Neuronal stem cell (in vitro differentiated cells): Measurements from ENCODE around the gene HMX3.

Experiments used
- DNase-seq: peaks from one replicate; pipeline ENCODE4 v3.0.0-alpha.2; 2013; ENCODE audit warnings: low spot score
- H2AFZ ChIP-seq: one replicate; pipeline ENCODE4 v1.6.1; 2013; ENCODE audit warnings: mild to moderate bottlenecking, low read length, inconsistent platforms
- H2AK5ac ChIP-seq: 2 replicates; pipeline ENCODE4 v1.6.1; 2013; ENCODE audit warnings: low read depth, mild to moderate bottlenecking, inconsistent platforms, low read length, moderate library complexity, mixed read lengths
- H2BK120ac ChIP-seq: 2 replicates; pipeline ENCODE4 v1.6.1; 2013; ENCODE audit warnings: low read depth, mild to moderate bottlenecking, inconsistent platforms, low read length, moderate library complexity, mixed read lengths
- H2BK12ac ChIP-seq: one replicate; pipeline ENCODE4 v1.6.1; 2013; ENCODE audit warnings: low read length, inconsistent platforms
- H2BK15ac ChIP-seq: 2 replicates; pipeline ENCODE4 v1.6.1; 2013; ENCODE audit warnings: mild to moderate bottlenecking, low read length, inconsistent platforms, mixed read lengths
- H2BK5ac ChIP-seq: one replicate; pipeline ENCODE4 v1.6.1; 2013; ENCODE audit warnings: inconsistent platforms, mild to moderate bottlenecking, low read length, moderate library complexity
- H3K14ac ChIP-seq: one replicate; pipeline ENCODE4 v1.6.1; 2013; ENCODE audit warnings: low read length, inconsistent platforms
- H3K18ac ChIP-seq: 2 replicates; pipeline ENCODE4 v1.6.1; 2013; ENCODE audit warnings: low read length, inconsistent platforms
- H3K23ac ChIP-seq: 2 replicates; pipeline ENCODE4 v1.6.1; 2013; ENCODE audit warnings: low read depth, mild to moderate bottlenecking, mixed read lengths, low read length, inconsistent platforms; ENCODE audit not compliant: poor library complexity
- H3K27ac ChIP-seq: replicated peaks from 3 replicates; pipeline ENCODE4 v1.5.1; 2013; ENCODE audit warnings: low read length, inconsistent platforms
- H3K27me3 ChIP-seq, 3 experiments: 2 replicates each; pipeline ENCODE4 v1.6.1; 2013; ENCODE audit warnings: low read length in 3 of 3, mild to moderate bottlenecking in 2 of 3, inconsistent platforms in 1 of 3, low read depth in 1 of 3, mixed read lengths in 1 of 3, moderate library complexity in 1 of 3; ENCODE audit not compliant: control insufficient read depth in 3 of 3, insufficient read depth in 3 of 3
- H3K36me3 ChIP-seq, 2 donors: replicated peaks in 1 of 2; 2 replicates each; pipeline ENCODE4 v1.6.1; 2013; ENCODE audit warnings: low read length in 2 of 2; ENCODE audit not compliant: control insufficient read depth in 2 of 2, insufficient read depth in 2 of 2
- H3K4ac ChIP-seq: 2 replicates; pipeline ENCODE4 v1.6.1; 2013; ENCODE audit warnings: inconsistent platforms, mild to moderate bottlenecking, low read length, moderate library complexity
- H3K4me1 ChIP-seq, 2 donors: 1 replicate in 1 of 2; 2 replicates in 1 of 2; pipeline ENCODE4 v1.6.1; 2013; ENCODE audit warnings: low read length in 2 of 2, low read depth in 1 of 2; ENCODE audit not compliant: control insufficient read depth in 2 of 2, insufficient read depth in 1 of 2
- H3K4me2 ChIP-seq: one replicate; pipeline ENCODE4 v1.6.1; 2013; ENCODE audit warnings: mild to moderate bottlenecking, low read length, inconsistent platforms; ENCODE audit not compliant: insufficient read depth, poor library complexity, severe bottlenecking
- H3K4me3 ChIP-seq, 2 donors: 2 replicates each; pipeline ENCODE4 v1.5.1; 2013; ENCODE audit warnings: low read length in 2 of 2, mild to moderate bottlenecking in 2 of 2, inconsistent platforms in 1 of 2, moderate library complexity in 1 of 2
- H3K79me1 ChIP-seq: one replicate; pipeline ENCODE4 v1.6.1; 2013; ENCODE audit warnings: low read depth, mild to moderate bottlenecking, inconsistent platforms, low read length, moderate library complexity
- H3K9ac ChIP-seq: one replicate; pipeline ENCODE4 v1.6.1; 2013; ENCODE audit warnings: mild to moderate bottlenecking, low read depth, low read length, inconsistent platforms; ENCODE audit not compliant: poor library complexity
- H3K9me3 ChIP-seq, 2 donors: replicated peaks in 1 of 2; 2 replicates each; pipeline versions ENCODE3 to v1.6.1; 2013; ENCODE audit warnings: low read length in 2 of 2, mild to moderate bottlenecking in 2 of 2, inconsistent platforms in 1 of 2, low read depth in 1 of 2, mixed read lengths in 1 of 2, moderate library complexity in 1 of 2; ENCODE audit not compliant: control insufficient read depth in 2 of 2, insufficient read depth in 1 of 2
- H4K8ac ChIP-seq: one replicate; pipeline ENCODE4 v1.6.1; 2013; ENCODE audit warnings: low read depth, mild to moderate bottlenecking, inconsistent platforms, low read length, moderate library complexity
- H4K91ac ChIP-seq: one replicate; pipeline ENCODE4 v1.6.1; 2013; ENCODE audit warnings: low read length, low read depth, mild to moderate bottlenecking, inconsistent platforms; ENCODE audit not compliant: poor library complexity
- WGBS, 2 donors: extraction: QIAGEN DNeasy Blood & Tissue Kit; methylation state at CpG; one replicate each; pipeline ENCODE4 v1.1.7; 2013; ENCODE audit warnings: missing lambda C conversion rate in 2 of 2, mixed read lengths in 1 of 2; ENCODE audit not compliant: insufficient read length in 2 of 2, insufficient replicate concordance in 1 of 2; ENCODE audit errors: extremely low coverage in 2 of 2; 5-methylcytosine and 5-hydroxymethylcytosine counted together

Gene HMX3

DNA sequence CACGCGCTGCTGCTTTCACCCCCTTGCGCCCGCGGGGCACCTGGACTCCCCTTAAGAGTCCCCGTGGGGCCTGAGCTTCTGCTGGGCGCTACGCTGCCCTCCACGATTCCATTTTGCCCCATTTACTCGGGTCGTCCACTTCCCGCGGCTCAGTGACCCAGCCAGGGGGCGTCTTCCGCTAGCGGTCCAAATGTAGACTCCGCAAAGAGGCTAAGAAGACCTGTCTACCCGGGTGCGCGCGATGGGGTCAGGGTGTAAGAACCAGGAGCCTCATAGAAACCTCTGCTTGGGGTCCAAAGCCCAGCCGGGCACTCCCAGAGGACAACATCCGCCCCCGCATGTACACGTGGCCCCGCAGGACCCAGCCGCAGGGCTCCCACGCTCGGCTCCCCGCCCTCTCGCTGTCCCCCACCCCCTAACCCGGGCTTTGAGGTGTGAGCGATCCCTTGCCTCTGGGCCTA lies 7.0 kb downstream of the HMX3 start:
- no CpG with 5 or more reads among the region's 33 CpGs for WGBS, 2 donors
- H3K4ac ChIP-seq = no peak overlapping the region
- H3K18ac ChIP-seq = peak overlapping the region; percentile 53
- H2BK120ac ChIP-seq = no peak overlapping the region
- no peaks in the 10 kb centered on the region for H3K36me3 ChIP-seq
- no peak overlapping the region for H3K9ac ChIP-seq
- H2AK5ac ChIP-seq = peak overlapping the region; percentile 29
- H2BK12ac ChIP-seq = no peak overlapping the region
- peak overlapping the region; percentile 79 for H2AFZ ChIP-seq
- peaks cover 6 to 12% of the 10 kb centered on the region in 2 donors for H3K4me1 ChIP-seq
- peaks cover 66 to 100% (median 98%) of the 10 kb centered on the region in 3 experiments for H3K27me3 ChIP-seq
- H3K9me3 ChIP-seq = peaks cover 0 to 4% of the 10 kb centered on the region in 2 donors
- H2BK15ac ChIP-seq = peak overlapping the region; percentile 22
- no peak for DNase-seq
- H4K91ac ChIP-seq = no peak overlapping the region
- H3K4me3 ChIP-seq = no peak overlapping the region
- H3K27ac ChIP-seq = no peak overlapping the region
- peaks cover 2% of the 10 kb centered on the region for H3K79me1 ChIP-seq
- no peak overlapping the region for H3K4me2 ChIP-seq
- no peak overlapping the region for H3K14ac ChIP-seq
- H2BK5ac ChIP-seq = no peak overlapping the region
- no peak overlapping the region for H4K8ac ChIP-seq
- no peak overlapping the region for H3K23ac ChIP-seq

DNA sequence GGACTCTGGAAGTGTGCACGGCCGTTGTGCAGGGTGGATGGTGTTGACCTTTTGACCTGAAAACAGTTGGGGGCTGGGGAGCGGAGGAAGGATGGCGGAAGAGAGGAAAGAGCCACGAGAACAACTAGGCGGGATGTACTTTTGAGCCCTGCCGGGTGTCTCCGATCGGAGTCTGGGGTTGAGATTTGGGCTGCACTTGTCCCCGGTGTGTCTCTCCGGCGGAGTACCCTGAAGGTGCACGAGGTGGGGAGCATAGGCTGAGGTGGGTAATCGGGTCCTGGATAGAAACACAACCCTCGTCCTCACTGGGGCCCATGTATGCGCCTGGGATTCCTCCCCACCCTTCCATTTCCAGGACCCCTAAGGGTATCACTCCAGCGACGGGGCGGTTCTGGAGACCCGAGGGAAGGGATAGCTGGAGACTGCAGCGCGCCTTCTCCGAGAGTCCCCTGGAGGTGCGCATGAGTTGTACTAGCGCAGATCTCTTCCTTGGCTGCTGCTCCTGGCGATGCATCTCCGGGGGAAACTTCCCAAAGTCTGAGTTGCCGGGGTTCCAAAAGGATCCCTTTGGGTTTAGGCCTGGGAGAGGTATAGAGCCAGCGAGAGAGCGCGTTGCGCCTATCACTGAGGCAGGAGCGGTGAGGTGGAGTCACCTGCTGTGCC lies 7.5 kb downstream of the HMX3 start:
- Histone ChIP-seq H4K91ac (no peak overlapping the region), H3K4ac (no peak overlapping the region), H3K9me3 (peaks cover 0 to 4% of the 10 kb centered on the region in 2 donors), H3K23ac (no peak overlapping the region), H3K4me1 (peaks cover 6 to 12% of the 10 kb centered on the region in 2 donors), H3K9ac (no peak overlapping the region), H3K18ac (no peak overlapping the region), H4K8ac (no peak overlapping the region), H3K14ac (no peak overlapping the region), H3K27me3 (peaks cover 61 to 100% (median 98%) of the 10 kb centered on the region in 3 experiments), H2AFZ (no peak overlapping the region), H2BK5ac (no peak overlapping the region), H2AK5ac (no peak overlapping the region), H3K27ac (no peak overlapping the region), H2BK120ac (no peak overlapping the region), H3K36me3 (no peaks in the 10 kb centered on the region), H3K4me2 (no peak overlapping the region), H2BK15ac (no peak overlapping the region), H3K4me3 (no peak overlapping the region), H2BK12ac (no peak overlapping the region), H3K79me1 (peaks cover 2% of the 10 kb centered on the region)
- peak; percentile 18 for DNase-seq
- no CpG with 5 or more reads among the region's 33 CpGs for WGBS, 2 donors

DNA sequence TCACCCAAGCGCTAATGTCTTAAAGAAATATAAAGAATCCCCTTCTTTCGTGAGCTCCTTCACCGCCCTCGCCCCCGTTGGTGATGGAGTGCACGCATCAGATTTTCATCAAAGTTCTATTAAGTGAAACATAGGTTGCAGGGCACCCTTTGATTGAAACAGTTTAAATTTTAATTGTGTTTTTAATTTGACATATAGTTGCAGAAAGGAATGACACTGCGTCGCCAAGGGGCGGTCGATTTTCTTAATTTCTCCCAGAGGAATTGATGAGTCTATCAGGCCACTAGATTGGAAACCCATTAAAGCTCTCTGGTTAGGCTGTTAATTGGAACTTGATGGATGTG lies 8.0 kb downstream of the HMX3 start:
- no peak overlapping the region for H3K27ac ChIP-seq
- H2BK15ac ChIP-seq = no peak overlapping the region
- no peak overlapping the region for H4K8ac ChIP-seq
- no peak overlapping the region for H3K4me2 ChIP-seq
- DNase-seq = no peak
- H3K27me3 ChIP-seq = peaks cover 66 to 100% (median 100%) of the 10 kb centered on the region in 3 experiments
- H3K4ac ChIP-seq = no peak overlapping the region
- no peak overlapping the region for H2BK12ac ChIP-seq
- H3K23ac ChIP-seq = no peak overlapping the region
- no peaks in the 10 kb centered on the region for H3K36me3 ChIP-seq
- no peak overlapping the region for H3K18ac ChIP-seq
- WGBS, 2 donors = no CpG with 5 or more reads among the region's 10 CpGs
- H2AFZ ChIP-seq = no peak overlapping the region
- H3K9ac ChIP-seq = no peak overlapping the region
- no peak overlapping the region for H4K91ac ChIP-seq
- peaks cover 0 to 4% of the 10 kb centered on the region in 2 donors for H3K9me3 ChIP-seq
- no peak overlapping the region for H3K4me3 ChIP-seq
- H3K79me1 ChIP-seq = peaks cover 2% of the 10 kb centered on the region
- H2BK120ac ChIP-seq = no peak overlapping the region
- H2BK5ac ChIP-seq = no peak overlapping the region
- no peak overlapping the region for H3K14ac ChIP-seq
- H3K4me1 ChIP-seq = peaks cover 6 to 14% of the 10 kb centered on the region in 2 donors
- no peak overlapping the region for H2AK5ac ChIP-seq

DNA sequence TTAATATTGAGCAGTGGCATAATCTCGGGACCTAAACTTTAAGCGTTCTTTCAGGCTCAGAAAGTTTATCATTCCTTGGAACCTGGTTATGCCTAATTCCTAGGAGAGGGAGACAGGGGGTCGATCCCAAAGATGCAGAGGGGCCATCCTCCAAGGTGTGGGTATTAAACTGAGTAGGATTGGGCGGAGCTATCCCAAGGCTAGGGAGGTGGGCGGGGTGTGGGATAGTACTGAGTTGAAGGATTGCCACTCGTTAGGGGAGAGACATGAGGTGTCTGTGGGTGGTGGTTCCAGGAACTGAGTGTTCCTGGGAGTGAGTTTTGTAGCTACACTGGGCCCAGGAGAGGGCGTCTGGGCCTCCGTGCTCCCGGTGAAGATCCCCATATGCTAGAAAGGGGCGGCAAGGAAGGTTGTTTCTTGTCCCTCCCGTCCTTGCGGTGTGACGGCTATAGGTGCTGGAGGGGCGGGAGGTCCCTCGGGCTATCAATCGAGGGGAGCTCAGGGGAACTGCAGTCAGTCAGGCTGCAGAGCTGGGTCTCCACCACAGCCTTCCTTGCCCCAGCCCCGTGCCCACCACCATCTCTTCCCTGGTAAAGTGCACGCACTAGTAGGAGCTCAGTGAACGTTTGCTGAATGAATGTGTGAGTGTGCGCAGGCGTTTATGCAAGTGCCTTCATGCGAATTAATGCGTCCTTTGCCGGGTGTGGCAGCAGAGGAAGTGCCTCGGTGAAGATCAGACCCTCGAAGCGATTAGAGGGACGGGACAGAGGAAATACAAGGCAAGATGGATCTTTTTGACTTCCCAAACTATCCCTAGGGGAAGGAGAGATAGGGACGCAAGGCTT lies 9.1 kb downstream of the HMX3 start:
- no peak overlapping the region for H3K4ac ChIP-seq
- DNase-seq = peak; percentile 26
- no CpG with 5 or more reads among the region's 29 CpGs for WGBS, 2 donors

More for the DNA sequence above, 9.1 kb downstream of the HMX3 start:
- H3K18ac ChIP-seq = peak overlapping the region; percentile 31
- H3K4me1 ChIP-seq = peaks cover 0 to 12% of the 10 kb centered on the region in 2 donors
- H4K91ac ChIP-seq = no peak overlapping the region
- H2BK15ac ChIP-seq = no peak overlapping the region
- peaks cover 0 to 4% of the 10 kb centered on the region in 2 donors for H3K9me3 ChIP-seq
- no peak overlapping the region for H3K27ac ChIP-seq
- H3K4me2 ChIP-seq = no peak overlapping the region
- H3K79me1 ChIP-seq = peaks cover 2% of the 10 kb centered on the region
- no peak overlapping the region for H2BK120ac ChIP-seq
- no peak overlapping the region for H4K8ac ChIP-seq
- no peak overlapping the region for H2BK5ac ChIP-seq
- no peak overlapping the region for H3K4me3 ChIP-seq
- H3K36me3 ChIP-seq = no peaks in the 10 kb centered on the region
- H2AFZ ChIP-seq = no peak overlapping the region
- H2AK5ac ChIP-seq = no peak overlapping the region
- no peak overlapping the region for H3K23ac ChIP-seq
- H3K27me3 ChIP-seq = peaks cover 77 to 100% (median 100%) of the 10 kb centered on the region in 3 experiments
- no peak overlapping the region for H3K14ac ChIP-seq
- H2BK12ac ChIP-seq = no peak overlapping the region
- no peak overlapping the region for H3K9ac ChIP-seq
